ENCODE measurements around the gene HSPH1. TPM values are rescaled to one million over a fixed set of nuclear protein-coding genes. Genes with fewer than 3 reads are reported as not detected.

HSPH1 gene
- total and polyA plus RNA-seq, 10 of the 15 experiments (the other 5 are each of a cell fraction or from before 2014, with no cell fraction given) = 40.2 to 159 (median 92.6) TPM

- no peak for TF ChIP-seq SKIL (IDR thresholded peaks at IDR 0.05; ENCODE audit: low read depth, poor library complexity, severe bottlenecking)
Measured at GRCh38 chr13:31122544-31123260, 39.0 kb downstream of the HSPH1 start (continued).

GRCh38 chr13:31122143-31122542, 39.6 kb downstream of the HSPH1 start:
- Histone ChIP-seq H3K27ac (ENCODE audit: control insufficient read depth, insufficient read depth) (no peak overlapping the region), H3K27me3 (replicated peaks in 1 of 2; ENCODE audit: control insufficient read depth in 2 of 2, insufficient read depth in 2 of 2, low read length in 1 of 2) (no peaks in the 10 kb centered on the region), H3K9me3 (replicated peaks; ENCODE audit: control insufficient read depth, insufficient read depth, low read length) (no peaks in the 10 kb centered on the region), H3K79me2 (ENCODE audit: control insufficient read depth, insufficient read depth, low read length) (no peaks in the 10 kb centered on the region), H4K20me1 (ENCODE audit: control insufficient read depth, insufficient read depth) (no peaks in the 10 kb centered on the region), H3K36me3 (ENCODE audit: control insufficient read depth in 2 of 2, insufficient read depth in 2 of 2, low read length in 1 of 2) (no peaks in the 10 kb centered on the region), H3K4me2 (ENCODE audit: control insufficient read depth, insufficient read depth) (no peak overlapping the region), H3K4me3 (no peak overlapping the region), H2AFZ (ENCODE audit: control insufficient read depth, low read depth, low read length) (no peak overlapping the region), H3K4me1 (ENCODE audit: control insufficient read depth, insufficient read depth, low read length) (no peaks in the 10 kb centered on the region), H3K9ac (ENCODE audit: control insufficient read depth, insufficient read depth, low read length) (no peak overlapping the region)
- ChIA-PET CTCF (no interaction called here), POLR2A (no interaction called here), SMC1A (ENCODE audit: uncharacterized antibody, unreplicated experiment) (no interaction called here), RAD21 (ENCODE audit: unreplicated experiment) (no interaction called here)
- FAIRE-seq = no peak
- no peak for ATAC-seq
- DNase-seq (ENCODE audit: low read depth, low spot score) = no peak
- intact Hi-C loops (cut with micrococcal nuclease; ENCODE audit: unreplicated experiment) (no loop called here), in situ Hi-C loops (cut with MboI) (no loop called here)
- no TSS peak for BruUV-seq (replicated peaks)
- 78% methylated on average over 4 of the region's 4 CpGs for WGBS (ENCODE audit: insufficient coverage, insufficient replicate concordance, low lambda C conversion rate, missing lambda C conversion rate)
- TF ChIP-seq SUZ12 (IDR thresholded peaks at IDR 0.05; ENCODE audit: unreplicated experiment) = no peak
- no peak for TF ChIP-seq EED (IDR thresholded peaks at IDR 0.05; ENCODE audit: low read depth)
- TF ChIP-seq MEF2A (IDR thresholded peaks at IDR 0.05; ENCODE audit: insufficient read depth, low read depth, low read length) = no peak
